ENCODE measurements around the gene ARHGEF10L.

Gene ARHGEF10L

GRCh38 chr1:17588048-17588871, 48.8 kb downstream of the ARHGEF10L start:
- H3K27ac ChIP-seq (ENCODE audit: low read depth, low read length) = no peak overlapping the region
- no peak overlapping the region for H3K9ac ChIP-seq (ENCODE audit: low read length)
- H3K79me2 ChIP-seq (ENCODE audit: insufficient read depth, low read length) = no peaks in the 10 kb centered on the region
- no peaks in the 10 kb centered on the region for H3K36me3 ChIP-seq (ENCODE audit: low read length)
- no peak overlapping the region for H3K4me2 ChIP-seq (ENCODE audit: low read depth, low read length, poor library complexity, severe bottlenecking)
- H4K20me1 ChIP-seq (ENCODE audit: low read depth, low read length) = no peaks in the 10 kb centered on the region
- no peak overlapping the region for H3K4me3 ChIP-seq (ENCODE audit: insufficient read depth, low read length, poor library complexity, severe bottlenecking)
- H3K27me3 ChIP-seq (ENCODE audit: low read length) = no peaks in the 10 kb centered on the region
- H3F3A ChIP-seq (ENCODE audit: insufficient read depth) = no peaks in the 10 kb centered on the region
- H3K9me2 ChIP-seq (replicated peaks; ENCODE audit: insufficient read depth, low read length) = no peaks in the 10 kb centered on the region
- no peak overlapping the region for H2AFZ ChIP-seq (ENCODE audit: low read depth, low read length, severe bottlenecking)
- no peaks in the 10 kb centered on the region for H3K9me3 ChIP-seq (ENCODE audit: insufficient read depth, low read length)
- no peak for TF ChIP-seq EZH2phosphoT487 (conservative IDR thresholded peaks at IDR 0.05; ENCODE audit: low read length)
- TF ChIP-seq, protein P1, sequence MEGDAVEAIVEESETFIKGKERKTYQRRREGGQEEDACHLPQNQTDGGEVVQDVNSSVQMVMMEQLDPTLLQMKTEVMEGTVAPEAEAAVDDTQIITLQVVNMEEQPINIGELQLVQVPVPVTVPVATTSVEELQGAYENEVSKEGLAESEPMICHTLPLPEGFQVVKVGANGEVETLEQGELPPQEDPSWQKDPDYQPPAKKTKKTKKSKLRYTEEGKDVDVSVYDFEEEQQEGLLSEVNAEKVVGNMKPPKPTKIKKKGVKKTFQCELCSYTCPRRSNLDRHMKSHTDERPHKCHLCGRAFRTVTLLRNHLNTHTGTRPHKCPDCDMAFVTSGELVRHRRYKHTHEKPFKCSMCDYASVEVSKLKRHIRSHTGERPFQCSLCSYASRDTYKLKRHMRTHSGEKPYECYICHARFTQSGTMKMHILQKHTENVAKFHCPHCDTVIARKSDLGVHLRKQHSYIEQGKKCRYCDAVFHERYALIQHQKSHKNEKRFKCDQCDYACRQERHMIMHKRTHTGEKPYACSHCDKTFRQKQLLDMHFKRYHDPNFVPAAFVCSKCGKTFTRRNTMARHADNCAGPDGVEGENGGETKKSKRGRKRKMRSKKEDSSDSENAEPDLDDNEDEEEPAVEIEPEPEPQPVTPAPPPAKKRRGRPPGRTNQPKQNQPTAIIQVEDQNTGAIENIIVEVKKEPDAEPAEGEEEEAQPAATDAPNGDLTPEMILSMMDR (IDR thresholded peaks at IDR 0.05; ENCODE audit: insufficient read depth, low read length, poor library complexity, severe bottlenecking) = no peak

DNA sequence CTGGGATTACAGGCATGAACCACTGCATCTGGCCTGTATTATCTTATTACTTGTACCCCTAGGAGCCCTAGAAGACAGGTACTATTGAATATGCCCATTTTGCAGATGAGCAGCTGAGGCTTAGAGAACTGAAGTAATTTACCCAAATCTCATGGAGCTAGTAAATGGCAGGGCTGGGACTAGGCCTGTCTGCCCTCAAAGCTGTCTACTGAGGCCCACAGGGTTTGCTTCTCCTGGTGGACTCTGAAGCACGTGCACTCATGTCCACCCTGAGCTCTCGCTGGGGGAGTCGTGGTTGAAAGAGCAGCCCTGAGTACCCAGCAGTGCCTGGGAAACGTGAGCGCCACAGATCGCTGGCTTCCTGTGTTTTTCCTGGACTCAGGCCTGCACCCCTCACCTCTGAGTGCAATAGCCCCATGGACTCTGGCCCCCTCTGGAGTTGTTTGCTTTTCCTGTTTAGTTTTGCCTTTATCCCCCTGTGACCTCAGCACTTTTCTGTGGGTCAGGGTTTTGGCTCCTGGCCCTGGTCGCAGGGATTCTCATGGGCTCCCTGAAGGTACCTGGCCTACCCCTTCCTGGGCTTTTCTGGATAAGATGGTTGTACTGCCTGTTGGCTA, 52.4 kb downstream of the ARHGEF10L start:
- Histone ChIP-seq H4K20me1 (ENCODE audit: low read depth, low read length) (no peaks in the 10 kb centered on the region), H3K9me2 (replicated peaks; ENCODE audit: insufficient read depth, low read length) (no peaks in the 10 kb centered on the region), H3F3A (ENCODE audit: insufficient read depth) (no peaks in the 10 kb centered on the region), H3K4me3 (ENCODE audit: insufficient read depth, low read length, poor library complexity, severe bottlenecking) (no peak overlapping the region), H3K27me3 (ENCODE audit: low read length) (no peaks in the 10 kb centered on the region), H3K9me3 (ENCODE audit: insufficient read depth, low read length) (no peaks in the 10 kb centered on the region), H3K4me2 (ENCODE audit: low read depth, low read length, poor library complexity, severe bottlenecking) (no peak overlapping the region), H3K27ac (ENCODE audit: low read depth, low read length) (no peak overlapping the region), H2AFZ (ENCODE audit: low read depth, low read length, severe bottlenecking) (no peak overlapping the region), H3K9ac (ENCODE audit: low read length) (no peak overlapping the region), H3K36me3 (ENCODE audit: low read length) (no peaks in the 10 kb centered on the region), H3K79me2 (ENCODE audit: insufficient read depth, low read length) (no peaks in the 10 kb centered on the region)
- TF ChIP-seq, protein P1 (IDR thresholded peaks at IDR 0.05; ENCODE audit: insufficient read depth, low read length, poor library complexity, severe bottlenecking) = no peak
- no peak for TF ChIP-seq EZH2phosphoT487 (conservative IDR thresholded peaks at IDR 0.05; ENCODE audit: low read length)

GRCh38 chr1:17594026-17594425, 54.5 kb downstream of the ARHGEF10L start:
- TF ChIP-seq, protein P1 (IDR thresholded peaks at IDR 0.05; ENCODE audit: insufficient read depth, low read length, poor library complexity, severe bottlenecking) = no peak
- Histone ChIP-seq H3K9me2 (replicated peaks; ENCODE audit: insufficient read depth, low read length) (no peaks in the 10 kb centered on the region), H3K79me2 (ENCODE audit: insufficient read depth, low read length) (no peaks in the 10 kb centered on the region), H2AFZ (ENCODE audit: low read depth, low read length, severe bottlenecking) (no peak overlapping the region), H3K27me3 (ENCODE audit: low read length) (no peaks in the 10 kb centered on the region), H3K4me2 (ENCODE audit: low read depth, low read length, poor library complexity, severe bottlenecking) (no peak overlapping the region), H4K20me1 (ENCODE audit: low read depth, low read length) (no peaks in the 10 kb centered on the region), H3K27ac (ENCODE audit: low read depth, low read length) (no peak overlapping the region), H3K9ac (ENCODE audit: low read length) (no peak overlapping the region), H3K36me3 (ENCODE audit: low read length) (no peaks in the 10 kb centered on the region), H3K4me3 (ENCODE audit: insufficient read depth, low read length, poor library complexity, severe bottlenecking) (no peak overlapping the region), H3K9me3 (ENCODE audit: insufficient read depth, low read length) (no peaks in the 10 kb centered on the region), H3F3A (ENCODE audit: insufficient read depth) (no peaks in the 10 kb centered on the region)
